HepG2 (cell line): Measurements from ENCODE around the gene POU2F1. TPM values are rescaled to one million over a fixed set of nuclear protein-coding genes. Genes with fewer than 3 reads are reported as not detected.

Source experiments
- CENPBD1 ChIP-seq: sonication (generic); formaldehyde crosslinking; IDR thresholded peaks from 2 replicates; pipeline ENCODE4 v1.8.0; 2022; ENCODE audit warnings: missing genetic modification reagents, low read depth, mild to moderate bottlenecking, borderline replicate concordance
- DMAP1 ChIP-seq: IDR thresholded peaks from 2 replicates; pipeline ENCODE4 v1.6.1; 2016
- HMG20B ChIP-seq: conservative IDR thresholded peaks from 2 replicates; pipeline ENCODE4 v1.6.1; 2016; ENCODE audit warnings: missing genetic modification reagents, missing compliant biosample characterization
- LBX2 ChIP-seq: sonication (generic); formaldehyde crosslinking; IDR thresholded peaks from 2 replicates; pipeline ENCODE4 v1.5.0; 2020; ENCODE audit warnings: missing genetic modification reagents, mild to moderate bottlenecking, borderline replicate concordance
- MEIS1 ChIP-seq: sonication (generic); formaldehyde crosslinking; IDR thresholded peaks from 2 replicates; pipeline ENCODE4 v1.9.0; 2021; ENCODE audit warnings: mild to moderate bottlenecking, missing genetic modification reagents, moderate library complexity, borderline replicate concordance
- NFRKB ChIP-seq: fragments of 450-650 bp; IDR thresholded peaks from 2 replicates; pipeline ENCODE4 v1.6.1; 2017
- NFYB ChIP-seq: sonication (generic); formaldehyde crosslinking; IDR thresholded peaks from 2 replicates; pipeline ENCODE4 v1.4.0; 2020; ENCODE audit warnings: missing genetic modification reagents
- NONO ChIP-seq, 2 experiments: fragments of 450-650 bp in 1 of 2; sonication (generic) in 1 of 2; formaldehyde crosslinking in 1 of 2; IDR thresholded peaks in 1 of 2; conservative IDR thresholded peaks in 1 of 2; 2 replicates each; pipeline versions ENCODE4 v1.6.1 to v1.8.0; 2017 to 2022; ENCODE audit warnings: mild to moderate bottlenecking in 1 of 2, missing genetic modification reagents in 1 of 2, moderate library complexity in 1 of 2
- SMAD1 ChIP-seq: sonication (generic); formaldehyde crosslinking; IDR thresholded peaks from 2 replicates; pipeline ENCODE4 v1.4.0; 2020; ENCODE audit warnings: missing genetic modification reagents, low read depth, mild to moderate bottlenecking, borderline replicate concordance
- SNAPC4 ChIP-seq: sonication (generic); formaldehyde crosslinking; IDR thresholded peaks from 2 replicates; pipeline ENCODE4 v1.4.0; 2020; ENCODE audit warnings: mild to moderate bottlenecking, missing genetic modification reagents
- ZBTB25 ChIP-seq: IDR thresholded peaks from 2 replicates; pipeline ENCODE4 v1.6.1; 2018; ENCODE audit warnings: missing genetic modification reagents
- ZNF280D ChIP-seq: sonication (generic); formaldehyde crosslinking; IDR thresholded peaks from 2 replicates; pipeline ENCODE4 v1.5.1; 2020; ENCODE audit warnings: mild to moderate bottlenecking, missing genetic modification reagents
- ZNF354B ChIP-seq: sonication (generic); formaldehyde crosslinking; IDR thresholded peaks from 2 replicates; pipeline ENCODE4 v1.8.0; 2022; ENCODE audit warnings: mild to moderate bottlenecking, missing genetic modification reagents
- ZNF570 ChIP-seq: sonication (generic); formaldehyde crosslinking; IDR thresholded peaks from 2 replicates; pipeline ENCODE4 v1.4.0; 2020; ENCODE audit warnings: mild to moderate bottlenecking, missing genetic modification reagents, borderline replicate concordance
- polyA plus RNA-seq, 8 experiments: library from polyadenylated mRNA; depleted of rRNA in 3 of 8; stranded (reverse) in 7 of 8; unstranded in 1 of 8; fragments of >200 nt; fragmentation: Illumina TruSeq in 4 of 8; extraction: Trizol in 4 of 8; gene quantifications; 2 replicates each; pipeline versions ENCODE4 v1.2.1 to v1.2.3, GENCODE V29; 2011 to 2016; ENCODE audit warnings: low read depth in 4 of 8, missing spikeins in 1 of 8, mixed read lengths in 1 of 8; ENCODE audit not compliant: insufficient read depth in 1 of 8
- total RNA-seq, 5 experiments: library from RNA; depleted of rRNA; stranded (reverse); fragments of >200 nt; fragmentation: Illumina TruSeq; extraction: Trizol; gene quantifications; 2 replicates each; pipeline ENCODE4 v1.2.3, GENCODE V29; 2016; ENCODE audit warnings: low read depth in 1 of 5
- TF ChIP-seq, protein P1 (sequence below): sonication (generic); formaldehyde crosslinking; IDR thresholded peaks from 2 replicates; pipeline ENCODE4 v1.5.1; 2020; ENCODE audit warnings: missing genetic modification reagents, mild to moderate bottlenecking, borderline replicate concordance

Gene POU2F1
- total and polyA plus RNA-seq, 2 of the 13 experiments (the other 11 are each of a cell fraction or from before 2014, with no cell fraction given), result 10.2 to 13.0 TPM

- TF ChIP-seq LBX2 (CRISPR knock-in tag), result no peak; the same call in 1 of the 2 replicates
- TF ChIP-seq NFRKB, result no peak
- no peak for TF ChIP-seq ZBTB25
- no peak for TF ChIP-seq NONO (IDR thresholded peaks at IDR 0.05)
- peak; percentile 91 for TF ChIP-seq NONO (CRISPR knock-in tag; conservative IDR thresholded peaks at IDR 0.05)
- no peak for TF ChIP-seq MEIS1 (CRISPR knock-in tag)
- TF ChIP-seq SMAD1 (CRISPR knock-in tag), result peak; percentile 63; the same call in 1 of the 2 replicates
- peak; percentile 16; the same call in 1 of the 2 replicates for TF ChIP-seq NFYB
- 0 out of 2 replicates have a peak, but pooled peaks have one; percentile 73 for TF ChIP-seq CENPBD1 (CRISPR knock-in tag)
- TF ChIP-seq ZNF354B, result peak; percentile 73; the same call in 1 of the 2 replicates
- no peak; the same call in 1 of the 2 replicates for TF ChIP-seq SNAPC4 (CRISPR knock-in tag)
- TF ChIP-seq, protein P1, sequence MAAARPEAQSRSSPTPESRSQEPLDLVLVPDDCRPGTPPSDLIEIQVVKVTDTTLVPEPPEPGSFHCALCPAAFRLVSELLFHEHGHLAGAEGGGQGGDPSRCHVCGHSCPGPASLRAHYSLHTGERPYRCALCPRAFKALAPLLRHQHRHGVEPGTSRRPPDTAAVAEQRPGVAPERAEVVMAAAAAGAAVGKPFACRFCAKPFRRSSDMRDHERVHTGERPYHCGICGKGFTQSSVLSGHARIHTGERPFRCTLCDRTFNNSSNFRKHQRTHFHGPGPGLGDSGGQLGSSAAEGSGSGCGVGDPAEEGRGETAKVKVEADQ (CRISPR knock-in tag), result no peak
- TF ChIP-seq ZNF570 (CRISPR knock-in tag), result no peak
- no peak for TF ChIP-seq ZNF280D (CRISPR knock-in tag)
- peak; percentile 87 for TF ChIP-seq DMAP1 (CRISPR knock-in tag)
- no peak for TF ChIP-seq HMG20B (CRISPR knock-in tag)
These were observed 795 bp upstream of the POU2F1 start (continued) for GRCh38 chr1:167219646-167220536.
